SHP77 (cell line): ENCODE measurements around the gene GLIS1.
"Not testable (repeated sequence)": the region's sequence is repeated elsewhere in the genome, so short reads cannot be mapped to it uniquely, and the experiment has no call there.

Experiments used
- DNase-seq, 2 experiments: peaks; one replicate each; lab custom pipeline; 2025; lab: John Stamatoyannopoulos, UW

GLIS1 gene

GRCh38 chr1:53654216-53655210 is 84.5 kb downstream of the GLIS1 start:
- DNase-seq: no peak

GRCh38 chr1:53653631-53654030 is 85.3 kb downstream of the GLIS1 start:
- DNase-seq: no peak

DNA sequence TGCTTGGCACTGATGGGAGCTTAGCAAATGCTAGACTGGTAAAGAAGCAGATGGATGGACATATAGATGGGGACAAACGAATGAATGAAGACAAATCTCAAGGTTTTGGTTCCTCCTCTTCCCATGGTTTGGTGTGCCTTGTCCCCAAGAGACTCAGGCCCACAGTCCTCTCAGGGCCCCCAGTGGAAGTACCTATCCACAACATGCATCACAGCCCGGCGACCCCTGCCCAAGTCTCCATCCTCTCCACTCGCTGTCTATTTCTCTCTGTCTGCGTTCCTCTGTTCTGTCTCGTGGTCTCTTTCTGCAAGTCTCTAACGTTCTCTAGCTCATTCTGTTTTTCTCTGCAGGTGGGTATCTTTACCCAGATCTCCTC is 85.8 kb downstream of the GLIS1 start:
- DNase-seq: no peak

DNA sequence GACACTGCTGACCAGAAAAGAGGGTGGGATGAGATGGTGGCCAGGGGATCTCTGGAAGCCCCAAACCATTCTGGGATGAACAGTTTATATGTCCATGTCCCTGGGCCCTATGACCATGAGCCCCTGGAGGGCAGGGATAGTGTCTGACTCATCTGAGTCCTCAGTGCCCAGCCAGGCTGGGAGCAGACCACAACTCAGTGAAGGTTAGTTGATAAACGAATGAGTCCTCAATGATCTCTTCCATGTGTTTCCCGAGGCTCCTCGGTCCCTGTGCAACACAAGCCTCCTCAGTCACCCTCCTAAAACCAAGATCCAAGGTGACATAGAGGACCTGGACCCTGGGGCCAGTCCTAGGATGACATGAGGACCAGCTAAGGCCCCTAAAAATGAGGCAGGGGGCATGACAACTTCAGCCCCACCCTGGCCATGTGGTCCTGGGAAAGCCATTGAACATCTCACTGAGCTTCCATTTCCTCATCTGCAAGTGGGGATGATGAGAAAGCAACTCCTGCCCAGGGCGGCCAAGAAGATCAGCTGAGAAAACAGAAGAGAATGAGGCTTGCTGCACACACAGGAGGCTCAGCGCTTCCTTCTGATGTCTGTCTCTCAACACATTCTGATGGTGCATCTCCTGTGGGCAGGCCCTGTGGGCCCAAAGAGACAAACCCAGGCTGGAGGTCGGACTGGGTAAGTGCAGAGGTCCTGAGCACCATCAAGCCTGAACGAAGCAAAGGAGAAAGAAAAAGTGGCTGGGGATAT is 86.3 kb downstream of the GLIS1 start:
- no peak for DNase-seq

GRCh38 chr1:53651356-53651755 is 87.6 kb downstream of the GLIS1 start:
- DNase-seq: no peak

- DNase-seq: no peak
Measured at GRCh38 chr1:53648516-53648915, 90.4 kb downstream of the GLIS1 start.

- DNase-seq: not testable (repeated sequence)
Measured at GRCh38 chr1:53647915-53648314, 91.0 kb downstream of the GLIS1 start.

- DNase-seq: no peak
Measured at GRCh38 chr1:53646732-53647131, 92.2 kb downstream of the GLIS1 start.

- DNase-seq: no peak
Measured at GRCh38 chr1:53645690-53646078, 93.3 kb downstream of the GLIS1 start.

DNA sequence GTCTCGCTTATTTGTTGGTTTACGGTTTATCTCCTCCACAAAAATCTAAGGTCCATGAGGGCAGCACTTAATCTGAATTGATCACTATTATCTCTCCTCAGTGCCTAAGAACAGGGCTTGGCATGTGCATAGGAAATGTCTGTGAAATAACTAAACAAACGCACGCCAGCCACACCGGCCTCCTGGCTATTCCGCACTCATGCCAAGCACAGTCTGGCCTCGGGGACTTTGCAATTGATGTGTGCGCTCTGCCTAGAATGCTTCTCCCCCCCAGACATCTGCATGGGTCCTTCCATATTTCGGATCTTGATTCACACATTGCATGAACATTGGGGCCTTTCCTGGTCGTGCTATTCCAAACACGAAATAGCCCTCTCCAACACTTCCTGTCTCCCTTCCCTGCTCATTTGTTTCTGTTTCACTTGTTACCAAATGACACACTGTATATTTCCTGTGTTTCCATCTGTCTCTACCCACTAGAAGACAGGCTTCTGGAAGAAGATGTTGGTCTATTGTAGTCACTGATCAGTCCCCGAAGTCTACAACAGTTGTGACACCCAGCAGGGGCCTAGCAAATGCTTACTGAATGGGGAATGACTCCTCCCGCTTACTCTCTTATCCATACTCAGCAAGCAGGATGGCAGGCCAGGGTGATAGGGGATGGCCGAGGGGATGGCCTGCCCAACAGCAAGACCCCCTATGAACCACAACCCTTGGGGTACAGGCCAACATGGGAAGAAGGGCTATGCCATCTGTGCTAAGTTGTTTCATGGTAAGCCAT is 93.9 kb downstream of the GLIS1 start:
- no peak for DNase-seq

- no peak for DNase-seq
Measured at GRCh38 chr1:53644496-53644895, 94.5 kb downstream of the GLIS1 start.

DNA sequence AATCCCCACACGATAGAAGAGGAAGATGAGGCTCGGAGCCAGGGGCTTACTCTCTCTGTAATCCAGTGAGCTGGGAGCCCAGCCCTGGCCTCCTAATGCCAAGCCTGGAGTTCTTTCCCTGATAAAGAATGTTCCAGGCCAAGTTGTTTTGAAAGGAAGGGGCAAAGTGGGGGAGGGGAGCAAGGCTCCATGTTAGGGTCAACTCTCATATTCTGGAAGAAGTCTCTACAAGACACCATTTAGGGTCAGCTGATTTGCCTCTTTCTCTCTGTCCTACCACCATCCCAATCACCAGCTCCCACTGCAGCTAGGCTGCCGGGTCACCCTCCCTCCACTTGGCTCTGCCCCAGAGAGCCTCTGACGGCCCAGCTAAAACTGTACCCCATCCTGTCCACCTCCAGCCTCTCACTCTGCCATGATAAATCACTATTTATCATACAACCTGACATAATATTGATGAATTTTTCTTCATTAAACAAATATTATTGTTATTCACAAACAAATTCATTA is 95.0 kb downstream of the GLIS1 start:
- no peak for DNase-seq

GRCh38 chr1:53643041-53643880 is 95.7 kb downstream of the GLIS1 start:
- DNase-seq: no peak

DNA sequence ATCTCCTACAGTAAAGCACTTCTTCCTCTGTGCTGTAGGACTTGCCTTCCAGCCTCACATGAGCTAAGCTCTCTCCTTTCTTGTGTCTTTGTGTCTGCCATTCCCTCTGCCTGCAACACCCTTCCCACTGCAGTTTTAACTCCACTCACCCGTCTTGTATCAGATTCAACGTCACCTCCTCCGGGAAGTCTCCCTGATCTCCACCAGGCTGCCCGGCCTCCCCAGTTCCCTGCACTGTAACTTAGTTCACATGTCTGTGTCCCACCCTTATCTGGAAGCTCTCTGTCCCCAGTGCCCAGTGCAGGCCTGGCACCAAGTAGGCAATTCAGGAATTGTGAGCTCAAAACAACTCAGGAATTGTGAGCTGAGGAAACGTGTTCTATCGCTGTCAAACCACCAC is 96.4 kb downstream of the GLIS1 start:
- DNase-seq: no peak

DNA sequence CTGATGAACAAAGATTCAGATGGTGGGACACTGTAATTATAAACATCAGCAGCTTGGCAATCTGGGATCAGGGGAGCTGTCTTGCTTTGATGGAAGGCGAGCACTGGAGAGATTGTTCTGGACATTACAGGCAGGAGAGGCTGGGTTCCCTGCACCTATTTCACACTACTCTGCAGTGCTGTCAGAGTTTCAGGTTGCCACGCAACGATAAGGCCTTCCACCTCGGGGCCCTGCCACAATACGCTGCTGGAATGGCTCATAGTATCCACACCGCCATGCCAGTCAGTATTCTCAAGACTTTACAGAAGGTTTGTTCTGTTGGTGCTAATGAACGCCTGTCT is 96.8 kb downstream of the GLIS1 start:
- DNase-seq: no peak

DNA sequence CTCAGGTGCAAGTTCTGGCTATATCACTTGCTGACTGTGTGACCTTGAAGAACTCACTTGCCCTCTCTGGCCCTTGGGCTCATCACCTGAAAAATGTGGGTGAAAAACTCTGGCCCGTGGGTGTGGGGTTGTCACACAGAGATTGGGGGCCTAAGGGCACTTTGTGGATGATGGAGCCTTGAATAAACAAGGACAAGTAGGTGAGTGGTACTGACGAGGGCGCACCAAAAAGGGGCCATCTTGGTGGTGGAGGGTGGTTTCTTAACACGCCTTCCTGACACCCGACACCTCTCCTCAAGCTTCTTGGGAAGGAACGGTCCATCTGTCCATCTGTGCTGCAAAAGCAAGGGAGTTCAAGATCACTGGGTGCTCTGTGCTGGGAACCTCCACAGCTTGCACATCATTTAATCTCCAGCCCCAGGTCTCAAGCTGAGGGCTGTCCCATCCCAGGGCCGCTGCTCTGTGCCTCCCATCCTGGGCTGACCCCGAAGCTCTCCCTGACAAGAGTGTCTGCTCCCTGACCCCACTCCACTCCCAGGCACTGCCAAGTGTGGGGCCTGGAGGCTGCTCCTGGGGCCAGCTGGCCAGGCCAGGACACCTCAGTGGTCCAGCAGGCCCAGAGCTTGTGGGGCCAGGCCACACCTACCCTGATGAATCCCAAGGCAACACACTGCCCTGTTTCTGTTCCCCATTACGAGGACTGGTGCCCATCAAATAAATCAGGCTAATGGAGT is 97.3 kb downstream of the GLIS1 start:
- DNase-seq: no peak

- no peak for DNase-seq
Measured at GRCh38 chr1:53640701-53641075, 98.3 kb downstream of the GLIS1 start.

DNA sequence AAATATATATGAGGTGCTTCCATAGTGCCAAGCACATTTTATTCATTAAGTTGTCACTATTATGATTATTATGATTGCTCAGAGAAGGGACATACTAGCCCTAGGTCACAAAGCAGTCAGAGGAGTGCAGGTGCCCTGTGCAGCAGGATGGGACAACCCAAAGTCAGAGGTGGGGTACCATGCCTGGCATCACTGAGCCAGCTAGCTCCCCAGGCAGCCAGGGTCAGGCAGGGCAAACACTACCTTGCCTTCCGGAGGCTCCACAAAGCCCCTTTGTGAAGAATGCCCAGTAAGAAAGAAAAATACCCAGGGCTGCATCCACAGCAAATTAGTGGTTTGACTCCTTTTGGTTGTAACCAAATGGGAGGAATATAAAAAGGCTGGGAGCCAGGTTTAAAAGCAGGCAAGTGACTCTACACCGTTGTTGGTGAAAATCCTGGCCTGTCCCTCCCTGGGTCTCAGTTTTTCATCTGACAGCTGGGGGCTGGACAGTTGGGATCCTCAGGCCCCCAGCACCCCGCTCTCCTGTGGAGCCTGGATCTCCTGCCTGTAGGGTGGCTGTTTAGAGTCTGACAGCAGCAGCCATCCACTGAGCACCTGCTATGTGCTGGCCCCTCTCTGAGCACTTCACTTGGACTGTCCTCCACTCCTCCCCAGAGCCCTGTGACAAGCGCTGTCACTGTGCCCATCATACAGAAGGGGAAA is 98.8 kb downstream of the GLIS1 start:
- DNase-seq: no peak

GRCh38 chr1:53639251-53639763 is 99.7 kb downstream of the GLIS1 start:
- DNase-seq: peak in 1 of 2 experiments; percentile 14
